Natural killer cell (primary cell): ENCODE results near the gene CPLX3. TPM values are rescaled to one million over a fixed set of nuclear protein-coding genes. Genes with fewer than 3 reads are reported as not detected.

Source experiments
- ATAC-seq, 3 donors: fragments of 150-1000 bp in 2 of 3; fragments of 200-7000 bp in 1 of 3; cut with Tn5 transposase; 1 replicate in 1 of 3; 2 replicates in 2 of 3; pipeline ENCODE4 v1.10.0; 2021; ENCODE audit warnings: mild to moderate bottlenecking in 2 of 3, moderate library complexity in 2 of 3
- DNase-seq, 2 donors: peaks; one replicate each; pipeline versions ENCODE4 v3.0.0 to v3.0.0-alpha.2; 2013 to 2021; ENCODE audit warnings: mixed read lengths in 1 of 2
- H3K27ac ChIP-seq: one replicate; pipeline ENCODE4 v1.5.1; 2013; ENCODE audit warnings: mild to moderate bottlenecking, low read length
- H3K27me3 ChIP-seq: one replicate; pipeline ENCODE4 v1.6.1; 2013; ENCODE audit warnings: low read length; ENCODE audit not compliant: control insufficient read depth, insufficient read depth
- H3K36me3 ChIP-seq: one replicate; pipeline ENCODE4 v1.6.1; 2013; ENCODE audit warnings: low read length; ENCODE audit not compliant: control insufficient read depth, insufficient read depth
- H3K4me1 ChIP-seq: one replicate; pipeline ENCODE4 v1.6.1; 2013; ENCODE audit warnings: low read length; ENCODE audit not compliant: control insufficient read depth, insufficient read depth
- H3K4me3 ChIP-seq: one replicate; pipeline ENCODE4 v1.5.1; 2013; ENCODE audit warnings: low read length
- H3K9me3 ChIP-seq: one replicate; pipeline ENCODE4 v1.6.1; 2013; ENCODE audit warnings: low read length; ENCODE audit not compliant: control insufficient read depth, insufficient read depth
- H3K27ac Mint-ChIP-seq, 2 donors: one replicate each; pipeline ENCODE4 v1.8.0; 2022; ENCODE audit warnings: mild to moderate bottlenecking in 2 of 2, mixed read lengths in 2 of 2, moderate library complexity in 1 of 2
- H3K27me3 Mint-ChIP-seq, 2 donors: one replicate each; pipeline ENCODE4 v1.8.0; 2022; ENCODE audit warnings: low read depth in 2 of 2, mixed read lengths in 2 of 2
- H3K36me3 Mint-ChIP-seq: one replicate; pipeline ENCODE4 v1.8.0; 2022; ENCODE audit warnings: mixed read lengths
- H3K4me1 Mint-ChIP-seq, 2 donors: one replicate each; pipeline ENCODE4 v1.8.0; 2022; ENCODE audit warnings: mixed read lengths in 2 of 2
- H3K4me3 Mint-ChIP-seq: one replicate; pipeline ENCODE4 v1.8.0; 2022; ENCODE audit warnings: mild to moderate bottlenecking, moderate library complexity, mixed read lengths
- H3K9me3 Mint-ChIP-seq, 2 donors: one replicate each; pipeline ENCODE4 v1.8.0; 2022; ENCODE audit warnings: mixed read lengths in 2 of 2
- CTCF ChIP-seq: fragments of 200-600 bp; IDR thresholded peaks from one replicate; pipeline ENCODE4 v1.8.0; 2022; ENCODE audit warnings: antibody characterized with exemption
- WGBS: methylation state at CpG from one replicate; pipeline ENCODE4 v1.1.7; 2013; ENCODE audit warnings: missing lambda C conversion rate; ENCODE audit not compliant: insufficient coverage; 5-methylcytosine and 5-hydroxymethylcytosine counted together
- intact Hi-C: fragments of 100-400 bp; cut with micrococcal nuclease; formaldehyde crosslinking; loops from one replicate; pipeline ENCODE4 v1.14.2; 2022
- total RNA-seq, 4 donors: library from RNA; stranded (reverse); fragments of 120-200 nt in 1 of 4; gene quantifications; one replicate each; pipeline versions ENCODE4 v1.2.3 to v1.2.4, GENCODE V29; 2013 to 2022

CPLX3 gene
- total RNA-seq, 3 donors from 2014 or later (not counting 1 experiment from before 2014, with no cell fraction given) = 0.16 to 0.93 TPM; not detected in 1

GRCh38 chr15:74804935-74805334 lies 21.5 kb upstream of the CPLX3 start:
- Mint-ChIP-seq H3K4me1 (peaks cover 9 to 50% of the 10 kb centered on the region in 2 donors), H3K27me3 (no peaks in the 10 kb centered on the region), H3K36me3 (no peaks in the 10 kb centered on the region), H3K9me3 (no peaks in the 10 kb centered on the region), H3K4me3 (no peak overlapping the region), H3K27ac (peak overlapping the region; percentile 67 to 69)
- no peaks in the 10 kb centered on the region for H3K9me3 ChIP-seq
- ATAC-seq (no peak), DNase-seq (no peak)
- intact Hi-C loops = no loop called here
- no peak overlapping the region for H3K27ac ChIP-seq
- peaks cover 42% of the 10 kb centered on the region for H3K36me3 ChIP-seq
- 92% methylated on average over 6 of the region's 6 CpGs for WGBS
- TF ChIP-seq CTCF = no peak
- peaks cover 38% of the 10 kb centered on the region for H3K4me1 ChIP-seq
- no peaks in the 10 kb centered on the region for H3K27me3 ChIP-seq
- H3K4me3 ChIP-seq = no peak overlapping the region

- H3K4me3 Mint-ChIP-seq = no peak overlapping the region
- Histone ChIP-seq H3K36me3 (peaks cover 20% of the 10 kb centered on the region), H3K9me3 (no peaks in the 10 kb centered on the region), H3K27ac (peak overlapping the region; percentile 6), H3K4me1 (peaks cover 25% of the 10 kb centered on the region), H3K4me3 (no peak overlapping the region), H3K27me3 (no peaks in the 10 kb centered on the region)
- no peaks in the 10 kb centered on the region for H3K36me3 Mint-ChIP-seq
- no peaks in the 10 kb centered on the region for H3K27me3 Mint-ChIP-seq
- ATAC-seq = no peak
- no peak for DNase-seq
- no peaks in the 10 kb centered on the region for H3K9me3 Mint-ChIP-seq
- H3K27ac Mint-ChIP-seq = peak overlapping the region; percentile 64 to 65
- WGBS = 87% methylated on average over 5 of the region's 5 CpGs
- intact Hi-C loops = no loop called here
- TF ChIP-seq CTCF = no peak
- peaks cover 5 to 39% of the 10 kb centered on the region in 2 donors for H3K4me1 Mint-ChIP-seq
Measured at GRCh38 chr15:74807282-74807681, 19.1 kb upstream of the CPLX3 start.

GRCh38 chr15:74808078-74808839 lies 18.2 kb upstream of the CPLX3 start:
- Histone ChIP-seq H3K36me3 (peaks cover 11% of the 10 kb centered on the region), H3K27me3 (no peaks in the 10 kb centered on the region), H3K4me1 (peaks cover 25% of the 10 kb centered on the region), H3K27ac (peak overlapping the region; percentile 25), H3K4me3 (no peak overlapping the region), H3K9me3 (no peaks in the 10 kb centered on the region)
- no peaks in the 10 kb centered on the region for H3K36me3 Mint-ChIP-seq
- no peak for TF ChIP-seq CTCF
- DNase-seq = no peak
- 86% methylated on average over 18 of the region's 18 CpGs for WGBS
- no peak overlapping the region for H3K4me3 Mint-ChIP-seq
- intact Hi-C loops = no loop called here
- no peaks in the 10 kb centered on the region for H3K9me3 Mint-ChIP-seq
- peaks cover 0 to 3% of the 10 kb centered on the region in 2 donors for H3K27me3 Mint-ChIP-seq
- H3K4me1 Mint-ChIP-seq = peaks cover 5 to 39% of the 10 kb centered on the region in 2 donors
- ATAC-seq = no peak
- peak overlapping the region; percentile 65 to 84 for H3K27ac Mint-ChIP-seq

GRCh38 chr15:74808840-74809229 lies 17.6 kb upstream of the CPLX3 start:
- H3K27ac ChIP-seq = no peak overlapping the region
- no peaks in the 10 kb centered on the region for H3K36me3 Mint-ChIP-seq
- intact Hi-C loops = no loop called here

More at GRCh38 chr15:74808840-74809229, 17.6 kb upstream of the CPLX3 start:
- DNase-seq (no peak), ATAC-seq (no peak)
- Histone ChIP-seq H3K27me3 (no peaks in the 10 kb centered on the region), H3K9me3 (no peaks in the 10 kb centered on the region), H3K4me3 (no peak overlapping the region), H3K36me3 (peaks cover 5% of the 10 kb centered on the region), H3K4me1 (peaks cover 25% of the 10 kb centered on the region)
- TF ChIP-seq CTCF = no peak
- Mint-ChIP-seq H3K4me1 (peaks cover 5 to 38% of the 10 kb centered on the region in 2 donors), H3K27ac (peak overlapping the region; percentile 65 to 84), H3K4me3 (no peak overlapping the region), H3K27me3 (peaks cover 0 to 5% of the 10 kb centered on the region in 2 donors), H3K9me3 (no peaks in the 10 kb centered on the region)
- WGBS = 78% methylated on average over 4 of the region's 4 CpGs
